T-helper 1 cell treated with Interleukin-12 subunit alpha and Interleukin-12 subunit beta and Interleukin-4 antibody, amounts not matched to agents 30 μg/mL and 1 μg/mL, for 36 hours (primary cell): ENCODE data around the gene CACNG4.
"Not testable (repeated sequence)": the region's sequence is repeated elsewhere in the genome, so short reads cannot be mapped to it uniquely, and the experiment has no call there.

Experiments used
- H3K27ac Mint-ChIP-seq: one replicate; pipeline ENCODE4 v1.8.0; 2021; ENCODE audit warnings: mild to moderate bottlenecking, mixed read lengths
- H3K27me3 Mint-ChIP-seq: one replicate; pipeline ENCODE4 v1.8.0; 2021; ENCODE audit warnings: low read depth, mixed read lengths
- H3K36me3 Mint-ChIP-seq: one replicate; pipeline ENCODE4 v1.8.0; 2021; ENCODE audit warnings: low read depth, mixed read lengths
- H3K4me1 Mint-ChIP-seq: one replicate; pipeline ENCODE4 v1.8.0; 2021; ENCODE audit warnings: low read depth, mixed read lengths
- H3K4me3 Mint-ChIP-seq: one replicate; pipeline ENCODE4 v1.8.0; 2021; ENCODE audit warnings: mild to moderate bottlenecking, moderate library complexity, mixed read lengths
- H3K9me3 Mint-ChIP-seq: one replicate; pipeline ENCODE4 v1.8.0; 2021; ENCODE audit warnings: mixed read lengths

The CACNG4 gene

GRCh38 chr17:66964930-66965800 lies 658 bp downstream of the CACNG4 start:
- H3K9me3 Mint-ChIP-seq = no peaks in the 10 kb centered on the region
- peaks cover 4% of the 10 kb centered on the region for H3K4me1 Mint-ChIP-seq
- no peak overlapping the region for H3K27ac Mint-ChIP-seq
- H3K27me3 Mint-ChIP-seq = peaks cover 61% of the 10 kb centered on the region
- H3K36me3 Mint-ChIP-seq = no peaks in the 10 kb centered on the region
- no peak overlapping the region for H3K4me3 Mint-ChIP-seq

GRCh38 chr17:66965801-66966262 lies 1.3 kb downstream of the CACNG4 start:
- H3K27ac Mint-ChIP-seq = no peak overlapping the region
- no peaks in the 10 kb centered on the region for H3K9me3 Mint-ChIP-seq
- no peak overlapping the region for H3K4me3 Mint-ChIP-seq
- H3K4me1 Mint-ChIP-seq = peaks cover 4% of the 10 kb centered on the region
- H3K36me3 Mint-ChIP-seq = no peaks in the 10 kb centered on the region
- H3K27me3 Mint-ChIP-seq = peaks cover 63% of the 10 kb centered on the region

GRCh38 chr17:66966298-66966697 lies 1.8 kb downstream of the CACNG4 start:
- H3K27me3 Mint-ChIP-seq = peaks cover 63% of the 10 kb centered on the region
- no peaks in the 10 kb centered on the region for H3K9me3 Mint-ChIP-seq
- H3K36me3 Mint-ChIP-seq = no peaks in the 10 kb centered on the region
- H3K4me3 Mint-ChIP-seq = peak overlapping the region; percentile 59
- H3K27ac Mint-ChIP-seq = no peak overlapping the region
- H3K4me1 Mint-ChIP-seq = peaks cover 4% of the 10 kb centered on the region

GRCh38 chr17:66966704-66967418 lies 2.4 kb downstream of the CACNG4 start:
- Mint-ChIP-seq H3K4me1 (peaks cover 4% of the 10 kb centered on the region), H3K9me3 (no peaks in the 10 kb centered on the region), H3K4me3 (peak overlapping the region; percentile 9)

GRCh38 chr17:66967837-66968543 lies 3.5 kb downstream of the CACNG4 start:
- no peak overlapping the region for H3K27ac Mint-ChIP-seq
- H3K9me3 Mint-ChIP-seq = no peaks in the 10 kb centered on the region
- no peak overlapping the region for H3K4me3 Mint-ChIP-seq
- peaks cover 4% of the 10 kb centered on the region for H3K4me1 Mint-ChIP-seq
- H3K36me3 Mint-ChIP-seq = no peaks in the 10 kb centered on the region
- peaks cover 53% of the 10 kb centered on the region for H3K27me3 Mint-ChIP-seq

More at GRCh38 chr17:66966704-66967418, 2.4 kb downstream of the CACNG4 start:
- H3K36me3 Mint-ChIP-seq = no peaks in the 10 kb centered on the region
- H3K27me3 Mint-ChIP-seq = peaks cover 63% of the 10 kb centered on the region
- H3K27ac Mint-ChIP-seq = no peak overlapping the region

GRCh38 chr17:66968916-66969315 lies 4.4 kb downstream of the CACNG4 start:
- H3K27ac Mint-ChIP-seq = no peak overlapping the region
- no peaks in the 10 kb centered on the region for H3K9me3 Mint-ChIP-seq
- no peak overlapping the region for H3K4me3 Mint-ChIP-seq
- no peaks in the 10 kb centered on the region for H3K36me3 Mint-ChIP-seq
- H3K4me1 Mint-ChIP-seq = peaks cover 4% of the 10 kb centered on the region
- peaks cover 46% of the 10 kb centered on the region for H3K27me3 Mint-ChIP-seq

- no peaks in the 10 kb centered on the region for H3K9me3 Mint-ChIP-seq
- no peaks in the 10 kb centered on the region for H3K36me3 Mint-ChIP-seq
- no peak overlapping the region for H3K4me3 Mint-ChIP-seq
- H3K27me3 Mint-ChIP-seq = peaks cover 46% of the 10 kb centered on the region
- no peak overlapping the region for H3K27ac Mint-ChIP-seq
- peaks cover 4% of the 10 kb centered on the region for H3K4me1 Mint-ChIP-seq
Observed at GRCh38 chr17:66970140-66970539, 5.6 kb downstream of the CACNG4 start.

GRCh38 chr17:66970797-66971196 lies 6.3 kb downstream of the CACNG4 start:
- Mint-ChIP-seq H3K4me1 (peaks cover 4% of the 10 kb centered on the region), H3K27ac (no peak overlapping the region), H3K9me3 (no peaks in the 10 kb centered on the region), H3K27me3 (peaks cover 46% of the 10 kb centered on the region), H3K4me3 (no peak overlapping the region), H3K36me3 (no peaks in the 10 kb centered on the region)

- no peak overlapping the region for H3K27ac Mint-ChIP-seq
- peaks cover 43% of the 10 kb centered on the region for H3K27me3 Mint-ChIP-seq
Observed at GRCh38 chr17:66971264-66971663, 6.8 kb downstream of the CACNG4 start.

GRCh38 chr17:66971730-66972441 lies 7.4 kb downstream of the CACNG4 start:
- Mint-ChIP-seq H3K27ac (no peak overlapping the region), H3K4me3 (no peak overlapping the region), H3K9me3 (no peaks in the 10 kb centered on the region), H3K36me3 (no peaks in the 10 kb centered on the region), H3K4me1 (no peaks in the 10 kb centered on the region), H3K27me3 (peaks cover 43% of the 10 kb centered on the region)

More at GRCh38 chr17:66971264-66971663, 6.8 kb downstream of the CACNG4 start:
- H3K4me1 Mint-ChIP-seq = peaks cover 3% of the 10 kb centered on the region
- H3K9me3 Mint-ChIP-seq = no peaks in the 10 kb centered on the region
- H3K4me3 Mint-ChIP-seq = no peak overlapping the region
- H3K36me3 Mint-ChIP-seq = no peaks in the 10 kb centered on the region

GRCh38 chr17:66972442-66972830 lies 7.9 kb downstream of the CACNG4 start:
- H3K27ac Mint-ChIP-seq, H3K36me3 Mint-ChIP-seq, H3K4me1 Mint-ChIP-seq, H3K4me3 Mint-ChIP-seq, H3K9me3 Mint-ChIP-seq: not testable (repeated sequence)
- peaks cover 43% of the 10 kb centered on the region for H3K27me3 Mint-ChIP-seq

- Mint-ChIP-seq H3K4me1 (no peaks in the 10 kb centered on the region), H3K36me3 (no peaks in the 10 kb centered on the region), H3K4me3 (no peak overlapping the region), H3K27ac (no peak overlapping the region), H3K9me3 (no peaks in the 10 kb centered on the region), H3K27me3 (peaks cover 35% of the 10 kb centered on the region)
Observed at GRCh38 chr17:66975188-66975587, 10.7 kb downstream of the CACNG4 start.

GRCh38 chr17:66975614-66976378 lies 11.3 kb downstream of the CACNG4 start:
- no peaks in the 10 kb centered on the region for H3K36me3 Mint-ChIP-seq
- no peak overlapping the region for H3K27ac Mint-ChIP-seq
- no peak overlapping the region for H3K4me3 Mint-ChIP-seq
- peaks cover 30% of the 10 kb centered on the region for H3K27me3 Mint-ChIP-seq
- H3K9me3 Mint-ChIP-seq = no peaks in the 10 kb centered on the region
- no peaks in the 10 kb centered on the region for H3K4me1 Mint-ChIP-seq
